HG02943 (cell line): ENCODE results near the gene PYURF.

Source experiments
- ATAC-seq: cut with Tn5 transposase; IDR thresholded peaks from one replicate; pipeline ENCODE4 v1.9.1; 2021; ENCODE audit warnings: mild to moderate bottlenecking, low read depth, moderate library complexity; ENCODE audit not compliant: unreplicated experiment

PYURF gene

DNA sequence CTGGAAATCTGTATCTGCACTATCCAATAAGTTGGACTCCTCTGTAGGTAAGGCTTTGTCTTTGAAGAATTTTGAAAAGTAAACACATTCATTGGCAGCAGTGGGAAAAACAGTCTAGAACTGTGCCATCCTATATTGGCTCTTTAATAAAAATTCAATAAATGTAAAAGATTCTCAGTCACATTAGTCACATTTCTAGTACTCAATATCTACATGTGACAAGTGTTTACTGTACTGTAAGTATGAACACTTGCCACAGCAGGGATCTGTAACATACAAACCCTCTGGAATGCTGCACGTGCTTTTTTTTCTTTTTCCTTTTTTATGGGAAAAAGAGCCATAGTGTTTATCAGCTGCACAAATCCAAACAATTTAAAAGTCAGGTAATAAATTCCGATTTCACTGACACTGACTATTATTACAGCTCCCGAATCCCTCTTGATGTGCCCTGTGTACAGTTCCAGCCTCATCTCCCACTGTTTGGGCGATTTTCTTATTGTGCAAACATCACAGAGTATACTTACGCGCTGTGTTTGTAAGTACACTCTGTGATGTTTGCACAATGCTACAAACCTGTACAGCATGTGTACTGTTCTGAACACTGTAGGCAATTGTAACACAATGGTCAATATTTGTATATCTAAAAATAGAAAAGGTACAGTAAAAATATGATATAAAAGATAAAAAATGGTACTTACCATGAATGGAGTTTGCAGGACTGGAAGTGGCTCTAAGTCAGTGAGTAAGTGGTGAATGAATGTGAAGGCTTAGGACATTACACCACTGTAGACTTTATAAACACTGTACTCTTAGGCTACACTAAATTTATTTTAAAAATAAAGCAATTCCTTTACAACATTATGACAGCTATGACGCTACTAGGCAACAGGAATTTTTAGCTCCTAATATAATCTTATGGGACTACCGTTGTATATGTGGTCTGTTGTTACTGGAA is 8.7 kb downstream of the PYURF start:
- ATAC-seq: no peak

DNA sequence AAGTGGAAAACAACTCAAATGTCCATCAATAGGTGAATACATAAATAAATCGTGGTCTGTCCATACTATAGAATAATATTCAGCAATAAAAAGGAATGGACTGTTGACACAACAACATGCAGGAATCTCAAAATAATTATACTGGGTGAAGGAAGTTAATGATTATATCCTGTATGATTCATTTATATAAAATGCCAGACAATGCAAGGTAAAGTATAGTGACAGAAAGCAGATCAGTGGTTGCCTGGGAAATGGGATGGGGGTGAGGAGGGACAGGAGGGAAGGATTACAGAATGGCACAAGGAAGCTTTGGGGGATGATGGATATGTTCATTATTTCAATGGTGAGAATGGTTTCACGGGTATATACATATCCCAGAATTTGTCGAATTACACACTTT is 12.3 kb downstream of the PYURF start:
- ATAC-seq: no peak

DNA sequence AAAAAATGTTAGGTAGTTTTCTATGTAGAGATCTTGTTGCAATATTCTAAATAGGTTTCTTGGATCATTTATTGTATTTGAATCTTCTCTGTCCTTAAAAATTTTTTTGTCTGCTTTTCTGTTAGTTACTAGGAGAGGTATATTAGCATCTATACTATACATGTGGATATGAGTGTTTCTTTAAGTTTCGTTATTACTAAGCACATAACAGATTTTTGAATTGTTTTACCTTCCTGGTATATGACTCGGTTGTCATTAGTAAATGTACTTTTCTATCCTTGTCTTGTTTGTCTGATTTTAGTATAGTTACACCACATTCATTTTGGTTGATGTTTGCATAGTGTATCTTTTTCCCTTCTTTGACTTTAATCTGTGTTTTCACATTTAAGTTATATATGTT is 20.2 kb downstream of the PYURF start:
- ATAC-seq: no peak

DNA sequence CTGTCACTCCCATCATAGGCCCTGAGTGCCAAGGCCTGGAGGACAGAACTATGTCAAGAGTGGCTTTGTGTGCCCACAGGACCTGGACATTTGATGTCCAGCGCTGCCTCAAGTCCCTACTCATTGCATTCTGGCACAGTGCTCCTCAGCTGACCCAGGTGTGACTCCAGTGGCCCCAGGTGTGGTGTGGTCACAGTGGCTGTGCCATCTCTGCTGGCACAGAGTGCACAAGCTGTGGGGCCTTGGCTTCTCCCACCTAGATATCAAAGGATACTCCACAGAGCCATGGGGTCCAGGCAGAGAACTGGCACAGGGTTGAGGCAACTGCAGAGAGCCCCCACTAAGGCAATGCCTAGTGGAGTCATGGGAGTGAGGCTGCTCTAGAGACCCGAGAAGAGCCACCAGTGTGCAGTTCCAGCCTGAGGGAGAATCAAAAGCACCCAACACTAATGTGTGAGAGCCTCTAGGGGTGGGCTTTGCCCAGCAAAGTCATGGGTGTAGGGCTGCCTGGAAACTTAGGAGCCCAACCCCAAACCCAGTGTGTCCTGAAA is 25.6 kb downstream of the PYURF start:
- ATAC-seq: no peak

DNA sequence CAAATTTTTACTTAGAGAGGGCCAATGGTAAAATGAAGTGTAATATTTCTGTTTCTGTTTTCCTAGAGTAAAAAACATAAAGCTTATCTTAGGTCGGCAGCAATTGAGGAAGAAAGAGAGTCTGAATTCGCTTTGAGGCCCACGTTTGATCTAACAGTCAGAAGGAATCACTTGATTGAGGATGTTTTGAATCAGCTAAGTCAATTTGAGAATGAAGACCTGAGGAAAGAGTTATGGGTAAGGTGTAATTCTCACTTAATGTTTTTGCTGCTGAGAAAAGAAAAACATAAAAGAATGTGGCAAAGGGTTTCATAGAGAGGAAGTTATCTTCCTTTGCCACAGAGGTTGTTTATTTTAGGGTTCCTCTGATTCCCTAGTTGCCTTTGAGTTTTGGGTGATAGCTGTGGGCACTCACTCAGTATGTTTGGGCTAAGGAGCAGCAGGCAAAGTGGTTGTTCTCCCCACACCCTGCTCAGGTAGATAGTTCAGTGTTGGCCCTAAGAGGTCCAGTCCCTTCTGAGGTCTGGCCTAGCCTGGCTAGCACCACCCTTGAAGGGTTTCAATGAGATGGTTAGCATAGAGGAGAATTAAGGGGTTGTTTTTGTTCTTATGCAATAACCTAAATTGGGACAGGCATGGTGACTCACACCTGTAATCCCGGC is 34.3 kb downstream of the PYURF start:
- ATAC-seq: no peak

DNA sequence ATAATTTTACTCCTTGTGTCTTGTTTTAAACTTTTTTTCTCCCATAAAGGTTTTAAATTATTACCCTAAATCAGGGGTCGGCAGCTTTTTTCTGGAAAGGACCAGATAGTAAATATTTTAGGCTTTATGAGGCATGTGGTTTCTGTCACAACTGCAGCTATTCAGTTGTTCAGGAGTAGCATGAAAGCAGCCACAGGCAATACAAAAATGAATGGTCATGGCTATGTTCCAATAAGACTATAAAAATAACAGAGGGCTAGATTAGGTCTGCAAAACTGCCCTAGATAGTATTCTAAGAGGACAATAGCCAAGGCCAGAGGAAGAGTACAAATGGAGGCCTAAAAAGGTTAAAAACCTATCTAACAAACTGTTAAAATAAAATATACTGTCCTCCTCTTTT is 42.0 kb downstream of the PYURF start:
- no peak for ATAC-seq

DNA sequence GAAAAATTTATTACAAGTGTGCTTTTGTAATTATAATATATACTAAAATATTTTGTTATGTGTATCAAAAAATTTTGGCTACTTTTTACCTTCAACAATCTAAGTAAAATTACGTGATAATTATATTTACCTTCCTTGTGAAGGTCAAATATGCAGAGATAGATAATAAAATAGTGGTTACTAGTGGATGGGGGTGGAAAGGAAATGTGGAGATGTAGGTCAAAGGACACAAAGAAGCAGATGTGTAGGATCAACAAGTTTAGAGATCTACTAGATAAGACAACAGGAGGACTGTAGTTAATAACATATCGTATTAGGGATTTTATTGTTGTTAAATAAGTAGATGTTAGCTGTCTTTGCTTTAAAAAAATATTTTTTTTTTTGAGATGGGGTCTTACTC is 45.3 kb downstream of the PYURF start:
- ATAC-seq: no peak

DNA sequence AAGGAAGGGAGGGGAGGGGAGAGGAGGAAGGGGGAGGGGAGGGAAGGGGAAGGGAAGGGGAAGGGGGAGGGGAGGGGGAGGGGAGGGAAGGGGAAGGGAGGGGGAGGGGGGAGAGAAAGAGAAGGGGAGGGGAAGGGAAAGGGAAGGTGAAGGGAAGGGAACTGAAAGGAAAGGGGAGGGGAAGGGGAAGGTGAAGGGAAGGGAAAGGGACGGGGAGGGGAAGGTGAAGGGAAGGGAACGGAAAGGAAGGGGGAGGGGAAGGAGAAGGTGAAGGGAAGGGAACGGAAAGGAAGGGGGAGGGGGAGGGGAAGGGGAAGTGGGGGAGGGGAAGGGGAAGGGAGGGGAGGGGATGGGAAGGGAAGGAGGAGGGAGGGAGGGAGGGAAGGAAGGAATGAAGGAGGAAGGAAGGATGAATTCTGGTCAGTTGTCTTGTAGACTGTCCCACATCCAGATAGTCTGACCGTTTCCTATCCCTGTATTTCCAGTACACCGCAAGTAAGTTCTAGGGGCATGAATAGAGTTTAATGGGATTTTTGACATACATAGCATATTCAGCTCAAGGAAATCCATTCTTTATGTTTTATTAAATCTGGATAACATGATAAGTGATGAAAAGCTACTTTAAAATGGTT is 46.2 kb downstream of the PYURF start:
- ATAC-seq: no peak
